CD4-positive, CD25-positive, alpha-beta regulatory T cell (primary cell): Measurements from ENCODE around the gene PGM5. TPM values are rescaled to one million over a fixed set of nuclear protein-coding genes. Genes with fewer than 3 reads are reported as not detected.

Experiments
- ATAC-seq, 2 donors: fragments of 150-1000 bp; cut with Tn5 transposase; one replicate each; pipeline ENCODE4 v1.10.0; 2021; ENCODE audit warnings: low read depth in 2 of 2, moderate number of reproducible peaks in 2 of 2, moderate library complexity in 1 of 2
- DNase-seq, 3 donors: peaks; one replicate each; pipeline versions ENCODE4 v3.0.0 to v3.0.0-alpha.2; 2012 to 2022; ENCODE audit warnings: mixed read lengths in 1 of 3
- H3K27ac ChIP-seq: one replicate; pipeline ENCODE4 v1.7.0; 2013; ENCODE audit warnings: mild to moderate bottlenecking, low read length; ENCODE audit not compliant: insufficient read depth, poor library complexity, severe bottlenecking
- H3K27me3 ChIP-seq: one replicate; pipeline ENCODE4 v1.7.0; 2013; ENCODE audit warnings: low read length; ENCODE audit not compliant: control insufficient read depth, insufficient read depth
- H3K36me3 ChIP-seq: one replicate; pipeline ENCODE4 v1.7.0; 2013; ENCODE audit warnings: mild to moderate bottlenecking, low read length, moderate library complexity; ENCODE audit not compliant: control insufficient read depth, insufficient read depth
- H3K4me1 ChIP-seq: 2 replicates; pipeline ENCODE4 v1.7.0; 2013; ENCODE audit warnings: mild to moderate bottlenecking, low read length; ENCODE audit not compliant: insufficient read depth, control insufficient read depth, poor library complexity, severe bottlenecking
- H3K4me3 ChIP-seq: one replicate; pipeline ENCODE4 v1.7.0; 2013; ENCODE audit warnings: low read depth, mild to moderate bottlenecking, low read length, moderate library complexity
- H3K9me3 ChIP-seq, 2 experiments: 1 replicate in 1 of 2; 2 replicates in 1 of 2; pipeline ENCODE4 v1.7.0; 2013; ENCODE audit warnings: low read length in 2 of 2, mild to moderate bottlenecking in 1 of 2, moderate library complexity in 1 of 2; ENCODE audit not compliant: control insufficient read depth in 2 of 2
- H3K27ac Mint-ChIP-seq, 3 donors: one replicate each; pipeline ENCODE4 v1.8.0; 2020 to 2022; ENCODE audit warnings: mild to moderate bottlenecking in 3 of 3, mixed read lengths in 3 of 3, moderate library complexity in 2 of 3
- H3K27me3 Mint-ChIP-seq: one replicate; pipeline ENCODE4 v1.8.0; 2022; ENCODE audit warnings: mild to moderate bottlenecking, mixed read lengths
- H3K36me3 Mint-ChIP-seq: one replicate; pipeline ENCODE4 v1.8.0; 2020; ENCODE audit warnings: mixed read lengths
- H3K4me1 Mint-ChIP-seq, 4 donors: one replicate each; pipeline ENCODE4 v1.8.0; 2020 to 2022; ENCODE audit warnings: mixed read lengths in 4 of 4, mild to moderate bottlenecking in 1 of 4
- H3K4me3 Mint-ChIP-seq, 4 donors: one replicate each; pipeline ENCODE4 v1.8.0; 2020 to 2022; ENCODE audit warnings: mild to moderate bottlenecking in 4 of 4, mixed read lengths in 4 of 4, moderate library complexity in 3 of 4
- H3K9me3 Mint-ChIP-seq, 7 donors: one replicate each; pipeline ENCODE4 v1.8.0; 2020 to 2022; ENCODE audit warnings: mixed read lengths in 7 of 7, mild to moderate bottlenecking in 3 of 7, moderate library complexity in 2 of 7
- polyA plus RNA-seq, 4 donors: library from polyadenylated mRNA; unstranded; fragments of 300-500 nt; fragmentation: Illumina TruSeq; gene quantifications; one replicate each; pipeline ENCODE4 v1.2.3, GENCODE V29; 2021
- total RNA-seq: library from RNA; stranded (reverse); gene quantifications from one replicate; pipeline ENCODE4 v1.2.3, GENCODE V29; 2022

Gene PGM5
- total and polyA plus RNA-seq, 5 donors from 2014 or later, result not detected

DNA sequence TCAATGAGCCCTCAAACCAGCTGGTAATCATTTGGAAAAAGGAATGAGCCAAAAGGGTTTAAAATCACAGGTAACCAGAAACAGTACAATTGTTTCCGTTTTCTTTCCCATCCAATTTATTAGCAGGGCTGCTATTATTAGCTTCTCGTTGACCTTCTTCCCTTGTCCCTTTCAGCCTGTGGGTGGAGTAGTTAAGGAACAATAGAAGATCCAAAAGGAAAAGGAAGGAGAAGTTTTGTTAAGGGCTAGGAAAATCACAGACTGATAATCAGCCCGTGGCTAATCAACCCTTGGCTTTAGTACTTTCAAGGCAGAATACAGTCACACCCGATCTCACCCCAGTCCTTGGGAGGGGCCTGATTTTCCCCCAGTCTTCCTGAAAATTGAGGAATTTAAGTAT lies 145.9 kb downstream of the PGM5 start:
- no peaks in the 10 kb centered on the region for H3K27me3 ChIP-seq
- Mint-ChIP-seq H3K27ac (no peak overlapping the region), H3K9me3 (no peaks in the 10 kb centered on the region), H3K4me3 (no peak overlapping the region), H3K4me1 (peaks cover 0 to 2% (median 0%) of the 10 kb centered on the region in 4 donors), H3K27me3 (peaks cover 21% of the 10 kb centered on the region), H3K36me3 (no peaks in the 10 kb centered on the region)
- no peaks in the 10 kb centered on the region for H3K36me3 ChIP-seq
- H3K4me1 ChIP-seq, result no peaks in the 10 kb centered on the region
- no peaks in the 10 kb centered on the region for H3K9me3 ChIP-seq
- no peak for DNase-seq
- no peak for ATAC-seq
- H3K4me3 ChIP-seq, result no peak overlapping the region
- no peak overlapping the region for H3K27ac ChIP-seq

- H3K9me3 Mint-ChIP-seq, result no peaks in the 10 kb centered on the region
- no peak overlapping the region for H3K4me3 Mint-ChIP-seq
- no peak for ATAC-seq
- peaks cover 0 to 2% (median 0%) of the 10 kb centered on the region in 4 donors for H3K4me1 Mint-ChIP-seq
- Histone ChIP-seq H3K4me3 (no peak overlapping the region), H3K27me3 (no peaks in the 10 kb centered on the region), H3K36me3 (no peaks in the 10 kb centered on the region), H3K9me3 (no peaks in the 10 kb centered on the region), H3K4me1 (no peaks in the 10 kb centered on the region), H3K27ac (no peak overlapping the region)
- peaks cover 13% of the 10 kb centered on the region for H3K27me3 Mint-ChIP-seq
- H3K36me3 Mint-ChIP-seq, result no peaks in the 10 kb centered on the region
- no peak for DNase-seq
- H3K27ac Mint-ChIP-seq, result no peak overlapping the region
These were observed 149.4 kb downstream of the PGM5 start for GRCh38 chr9:68505681-68506409.

- Mint-ChIP-seq H3K27ac (no peak overlapping the region), H3K4me1 (peaks cover 0 to 2% (median 0%) of the 10 kb centered on the region in 4 donors), H3K27me3 (peaks cover 13% of the 10 kb centered on the region), H3K4me3 (no peak overlapping the region), H3K36me3 (no peaks in the 10 kb centered on the region), H3K9me3 (no peaks in the 10 kb centered on the region)
- H3K27ac ChIP-seq, result no peak overlapping the region
- H3K36me3 ChIP-seq, result no peaks in the 10 kb centered on the region
- H3K9me3 ChIP-seq, result no peaks in the 10 kb centered on the region
- no peak for ATAC-seq
- no peak overlapping the region for H3K4me3 ChIP-seq
- H3K27me3 ChIP-seq, result no peaks in the 10 kb centered on the region
- no peak for DNase-seq
- no peaks in the 10 kb centered on the region for H3K4me1 ChIP-seq
These were observed 150.1 kb downstream of the PGM5 start for GRCh38 chr9:68506551-68506950.

DNA sequence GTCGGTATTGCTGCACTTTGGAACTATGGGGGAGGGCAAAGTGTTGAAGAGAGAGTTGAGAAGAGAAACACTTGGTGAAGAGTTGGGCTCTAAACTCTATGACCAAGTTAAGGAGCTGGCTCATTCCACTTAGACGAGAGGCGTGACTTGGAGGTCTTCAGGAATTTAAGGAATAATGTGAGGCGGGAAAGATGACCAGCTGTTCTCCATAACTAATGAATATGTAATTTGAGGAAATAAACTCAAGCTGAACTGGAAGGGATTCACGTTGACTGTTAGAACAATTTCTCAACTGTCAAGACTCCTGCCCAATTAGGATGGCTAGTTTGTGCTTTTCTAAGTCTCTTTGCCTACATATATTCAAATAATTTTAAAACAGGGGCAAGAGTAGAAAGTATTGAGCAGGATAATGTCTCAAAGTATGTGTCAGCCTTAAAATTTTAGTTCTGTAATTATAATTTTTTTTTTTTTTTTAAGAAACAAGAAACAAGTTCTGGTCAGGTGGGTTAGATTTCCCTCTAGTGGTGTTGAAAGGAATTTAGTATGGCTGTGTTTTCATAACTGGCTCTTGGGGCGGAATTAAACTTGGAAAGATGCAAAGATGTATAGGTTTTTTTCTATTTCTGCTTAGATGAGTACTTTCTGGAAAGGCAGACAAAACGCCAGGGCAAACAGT lies 150.9 kb downstream of the PGM5 start:
- DNase-seq, result peak in 1 of 3 donors; percentile 15
- Histone ChIP-seq H3K4me3 (no peak overlapping the region), H3K9me3 (no peaks in the 10 kb centered on the region), H3K36me3 (no peaks in the 10 kb centered on the region), H3K4me1 (no peaks in the 10 kb centered on the region), H3K27ac (no peak overlapping the region), H3K27me3 (no peaks in the 10 kb centered on the region)
- Mint-ChIP-seq H3K36me3 (no peaks in the 10 kb centered on the region), H3K4me3 (no peak overlapping the region), H3K27me3 (peaks cover 13% of the 10 kb centered on the region), H3K9me3 (no peaks in the 10 kb centered on the region), H3K27ac (no peak overlapping the region), H3K4me1 (peaks cover 0 to 2% (median 0%) of the 10 kb centered on the region in 4 donors)
- ATAC-seq, result no peak

- Histone ChIP-seq H3K36me3 (no peaks in the 10 kb centered on the region), H3K27me3 (no peaks in the 10 kb centered on the region), H3K4me3 (no peak overlapping the region), H3K27ac (no peak overlapping the region), H3K9me3 (no peaks in the 10 kb centered on the region), H3K4me1 (no peaks in the 10 kb centered on the region)
- H3K27me3 Mint-ChIP-seq, result peaks cover 8% of the 10 kb centered on the region
- no peaks in the 10 kb centered on the region for H3K9me3 Mint-ChIP-seq
- DNase-seq (no peak), ATAC-seq (no peak)
- H3K36me3 Mint-ChIP-seq, result no peaks in the 10 kb centered on the region
- no peak overlapping the region for H3K27ac Mint-ChIP-seq
- peaks cover 0 to 2% (median 0%) of the 10 kb centered on the region in 4 donors for H3K4me1 Mint-ChIP-seq
- no peak overlapping the region for H3K4me3 Mint-ChIP-seq
These were observed 151.4 kb downstream of the PGM5 start for GRCh38 chr9:68507806-68508145.

DNA sequence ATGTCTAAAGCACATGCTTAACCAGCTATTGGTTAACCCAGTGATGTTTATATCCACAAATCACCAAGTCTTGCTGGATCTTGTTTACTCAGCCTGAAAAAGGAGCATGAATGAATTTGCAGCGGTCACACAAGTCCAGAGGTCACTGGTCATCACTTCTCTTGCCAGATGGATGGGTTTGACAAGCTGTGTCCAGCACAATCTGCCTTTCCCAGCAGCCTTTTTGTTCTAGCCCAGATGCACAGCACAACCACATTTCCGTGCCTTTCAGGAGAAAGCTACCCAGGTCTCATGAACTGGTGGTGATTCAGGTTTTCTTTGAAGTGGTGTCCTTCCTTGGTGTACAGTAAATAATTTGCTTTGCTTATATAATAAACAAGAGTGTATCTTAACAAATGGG lies 152.1 kb downstream of the PGM5 start:
- Mint-ChIP-seq H3K9me3 (no peaks in the 10 kb centered on the region), H3K36me3 (no peaks in the 10 kb centered on the region), H3K4me3 (no peak overlapping the region), H3K4me1 (peaks cover 0 to 2% (median 0%) of the 10 kb centered on the region in 4 donors), H3K27me3 (peaks cover 4% of the 10 kb centered on the region), H3K27ac (no peak overlapping the region)
- DNase-seq, result no peak
- H3K27ac ChIP-seq, result no peak overlapping the region
- no peaks in the 10 kb centered on the region for H3K9me3 ChIP-seq
- no peaks in the 10 kb centered on the region for H3K4me1 ChIP-seq
- ATAC-seq, result no peak
- H3K27me3 ChIP-seq, result no peaks in the 10 kb centered on the region
- H3K36me3 ChIP-seq, result no peaks in the 10 kb centered on the region
- no peak overlapping the region for H3K4me3 ChIP-seq

DNA sequence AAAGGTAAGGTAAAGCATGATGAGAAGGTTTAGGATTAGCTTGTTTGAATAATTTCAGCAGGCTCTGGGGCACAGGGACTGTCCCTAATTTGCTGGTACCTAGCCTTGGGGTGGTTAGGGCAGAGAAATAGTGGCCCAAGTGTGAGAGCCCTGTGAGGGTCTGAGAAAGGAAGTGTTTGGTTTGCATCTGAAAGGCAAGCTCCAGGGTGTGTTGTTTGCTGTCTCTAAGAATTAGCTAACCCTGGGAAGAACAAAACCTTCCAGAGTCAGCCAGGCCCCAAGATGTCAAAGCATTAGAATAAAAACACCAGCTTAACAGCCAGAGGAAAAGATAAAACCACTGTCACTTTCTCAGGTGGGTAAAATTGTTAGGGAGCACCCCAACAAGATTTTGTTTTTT lies 153.3 kb downstream of the PGM5 start:
- Histone ChIP-seq H3K4me3 (no peak overlapping the region), H3K27me3 (peaks cover 3% of the 10 kb centered on the region), H3K9me3 (no peaks in the 10 kb centered on the region), H3K4me1 (no peaks in the 10 kb centered on the region), H3K27ac (no peak overlapping the region), H3K36me3 (no peaks in the 10 kb centered on the region)
- H3K27ac Mint-ChIP-seq, result no peak overlapping the region
- no peak for ATAC-seq
- no peaks in the 10 kb centered on the region for H3K4me1 Mint-ChIP-seq
- no peaks in the 10 kb centered on the region for H3K9me3 Mint-ChIP-seq
- no peak for DNase-seq
- H3K27me3 Mint-ChIP-seq, result peaks cover 4% of the 10 kb centered on the region
- H3K36me3 Mint-ChIP-seq, result no peaks in the 10 kb centered on the region
- H3K4me3 Mint-ChIP-seq, result no peak overlapping the region

GRCh38 chr9:68513385-68513784 lies 157.0 kb downstream of the PGM5 start:
- Histone ChIP-seq H3K27ac (no peak overlapping the region), H3K27me3 (peaks cover 6% of the 10 kb centered on the region), H3K4me3 (no peak overlapping the region), H3K4me1 (no peaks in the 10 kb centered on the region), H3K9me3 (peaks cover 0 to 7% of the 10 kb centered on the region in 2 experiments), H3K36me3 (no peaks in the 10 kb centered on the region)
- H3K36me3 Mint-ChIP-seq, result no peaks in the 10 kb centered on the region
- DNase-seq, result no peak
- H3K9me3 Mint-ChIP-seq, result peaks cover 0 to 6% (median 0%) of the 10 kb centered on the region in 7 donors
- H3K27ac Mint-ChIP-seq, result no peak overlapping the region
- no peak overlapping the region for H3K4me3 Mint-ChIP-seq
- H3K27me3 Mint-ChIP-seq, result peaks cover 4% of the 10 kb centered on the region
- H3K4me1 Mint-ChIP-seq, result no peaks in the 10 kb centered on the region
- no peak for ATAC-seq
